GM21528 (cell line): ENCODE measurements around the gene TSPY9.
"Not testable (repeated sequence)": the region's sequence is repeated elsewhere in the genome, so short reads cannot be mapped to it uniquely, and the experiment has no call there.

Experiments used
- ATAC-seq: cut with Tn5 transposase; IDR thresholded peaks from one replicate; pipeline ENCODE4 v1.9.1; 2021; ENCODE audit warnings: mild to moderate bottlenecking, moderate library complexity; ENCODE audit not compliant: unreplicated experiment, low FRiP score

TSPY9 gene

DNA sequence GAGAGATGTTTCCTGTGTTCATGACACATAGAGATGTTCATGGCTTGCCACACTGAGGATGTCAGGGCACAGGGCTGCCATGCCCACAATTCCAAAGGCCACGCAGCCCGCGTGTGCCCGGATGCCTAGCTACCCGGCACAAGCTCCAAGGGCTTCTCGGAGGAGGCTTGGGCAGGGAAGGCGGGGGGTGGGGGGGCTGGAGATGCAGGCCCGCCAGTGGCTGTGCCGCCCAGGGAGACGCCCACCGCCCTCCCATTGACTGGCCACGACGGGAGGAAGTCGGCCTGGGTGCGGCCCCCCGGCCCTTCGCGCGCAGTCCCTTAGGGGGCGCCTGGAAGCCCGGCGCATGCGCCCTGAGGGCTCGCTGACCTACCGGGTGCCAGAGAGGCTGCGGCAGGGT, at the start of gene TSPY9:
TSS of gene TSPY9 (plus strand) at position 301 of the 400 bp plus-strand sequence. CDS start at position 347, 46 bp downstream.
- ATAC-seq, result not testable (repeated sequence)

DNA sequence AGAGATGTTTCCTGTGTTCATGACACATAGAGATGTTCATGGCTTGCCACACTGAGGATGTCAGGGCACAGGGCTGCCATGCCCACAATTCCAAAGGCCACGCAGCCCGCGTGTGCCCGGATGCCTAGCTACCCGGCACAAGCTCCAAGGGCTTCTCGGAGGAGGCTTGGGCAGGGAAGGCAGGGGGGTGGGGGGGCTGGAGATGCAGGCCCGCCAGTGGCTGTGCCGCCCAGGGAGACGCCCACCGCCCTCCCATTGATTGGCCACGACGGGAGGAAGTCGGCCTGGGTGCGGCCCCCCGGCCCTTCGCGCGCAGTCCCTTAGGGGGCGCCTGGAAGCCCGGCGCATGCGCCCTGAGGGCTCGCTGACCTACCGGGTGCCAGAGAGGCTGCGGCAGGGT, 20.4 kb upstream of the TSPY9 start, which contains the start of gene TSPY1:
TSS of gene TSPY1 (plus strand) at position 301 of the 400 bp plus-strand sequence. CDS start at position 347, 46 bp downstream.
- ATAC-seq, result not testable (repeated sequence)

DNA sequence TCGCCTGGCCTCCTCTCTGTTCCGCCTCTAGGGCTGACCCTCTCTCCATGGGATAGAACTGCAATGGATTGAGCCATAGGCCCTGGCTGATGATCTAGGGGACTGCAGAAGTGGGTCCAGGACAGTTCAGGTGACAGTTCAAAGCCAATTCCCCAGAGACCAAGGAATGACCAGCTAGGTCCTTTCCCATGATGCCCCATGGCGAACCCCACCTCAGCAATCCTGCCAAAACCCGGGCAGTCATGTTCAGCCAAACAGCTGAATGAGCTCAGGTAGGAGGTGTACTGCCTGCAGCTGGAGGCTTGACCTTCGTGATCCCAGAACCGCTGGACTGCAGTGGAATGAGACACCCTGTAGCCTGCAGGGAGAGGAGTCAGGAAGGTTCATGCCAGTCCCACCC, 17.3 kb downstream of the TSPY9 start:
- not testable (repeated sequence) for ATAC-seq

DNA sequence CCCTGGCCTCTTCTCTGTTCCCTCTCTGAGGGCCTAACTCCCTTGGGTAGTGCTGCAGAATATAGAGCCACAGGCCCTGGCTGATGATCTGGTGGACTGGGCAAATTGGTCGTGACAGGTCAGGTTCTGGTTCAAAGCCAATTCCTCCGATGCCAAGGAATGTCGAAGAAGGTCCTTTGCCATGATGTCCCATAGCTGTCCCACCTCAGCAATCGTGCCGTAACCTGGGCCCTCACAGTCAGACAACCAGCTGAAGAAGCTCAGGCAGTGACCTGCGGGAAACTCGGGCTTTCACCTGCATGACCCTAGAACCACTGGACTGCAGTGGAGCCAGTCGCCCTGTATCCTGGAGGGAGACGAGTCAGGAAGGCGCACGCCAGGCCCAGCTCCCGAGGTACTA, 29.2 kb downstream of the TSPY9 start:
- ATAC-seq, result not testable (repeated sequence)

DNA sequence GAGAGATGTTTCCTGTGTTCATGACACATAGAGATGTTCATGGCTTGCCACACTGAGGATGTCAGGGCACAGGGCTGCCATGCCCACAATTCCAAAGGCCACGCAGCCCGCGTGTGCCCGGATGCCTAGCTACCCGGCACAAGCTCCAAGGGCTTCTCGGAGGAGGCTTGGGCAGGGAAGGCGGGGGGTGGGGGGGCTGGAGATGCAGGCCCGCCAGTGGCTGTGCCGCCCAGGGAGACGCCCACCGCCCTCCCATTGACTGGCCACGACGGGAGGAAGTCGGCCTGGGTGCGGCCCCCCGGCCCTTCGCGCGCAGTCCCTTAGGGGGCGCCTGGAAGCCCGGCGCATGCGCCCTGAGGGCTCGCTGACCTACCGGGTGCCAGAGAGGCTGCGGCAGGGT, 40.5 kb downstream of the TSPY9 start, which contains the start of gene TSPY10:
TSS of gene TSPY10 (plus strand) at position 301 of the 400 bp plus-strand sequence. CDS start at position 347, 46 bp downstream.
- ATAC-seq, result not testable (repeated sequence)
